Lung (tissue), 12 donors: ENCODE data around the gene AMMECR1L. TPM values are rescaled to one million over a fixed set of nuclear protein-coding genes. Genes with fewer than 3 reads are reported as not detected.

Experiments
- ATAC-seq: fragments of 200-7000 bp; cut with Tn5 transposase; one replicate; pipeline ENCODE4 v1.9.1; 2020; ENCODE audit warnings: moderate number of reproducible peaks; ENCODE audit not compliant: insufficient read depth, low FRiP score
- DNase-seq, 3 donors: peaks; one replicate each; pipeline ENCODE4 v3.0.0-alpha.2; 2013 to 2017
- H3K27ac ChIP-seq, 2 donors: one replicate each; pipeline ENCODE4 v1.5.1; 2013; ENCODE audit warnings: mild to moderate bottlenecking in 2 of 2, moderate library complexity in 2 of 2, control low read depth in 1 of 2, inconsistent platforms in 1 of 2, low read depth in 1 of 2, low read length in 1 of 2
- H3K27me3 ChIP-seq, 3 donors: one replicate each; pipeline ENCODE4 v1.5.1; 2013; ENCODE audit warnings: low read length in 2 of 3; ENCODE audit not compliant: control insufficient read depth in 3 of 3, insufficient read depth in 3 of 3
- H3K36me3 ChIP-seq, 4 donors: one replicate each; pipeline ENCODE4 v1.5.1; 2013; ENCODE audit warnings: low read length in 4 of 4, mild to moderate bottlenecking in 1 of 4, moderate library complexity in 1 of 4; ENCODE audit not compliant: control insufficient read depth in 4 of 4, insufficient read depth in 4 of 4
- H3K4me1 ChIP-seq, 5 donors: one replicate each; pipeline ENCODE4 v1.5.1; 2013; ENCODE audit warnings: low read length in 5 of 5, mild to moderate bottlenecking in 2 of 5, moderate library complexity in 1 of 5; ENCODE audit not compliant: control insufficient read depth in 5 of 5, insufficient read depth in 5 of 5
- H3K4me3 ChIP-seq: one replicate; pipeline ENCODE4 v1.5.1; 2013; ENCODE audit warnings: mild to moderate bottlenecking, control low read depth, moderate library complexity
- H3K9ac ChIP-seq, 2 donors: one replicate each; pipeline ENCODE4 v1.5.1; 2013; ENCODE audit warnings: low read length in 2 of 2, control low read depth in 1 of 2; ENCODE audit not compliant: insufficient read depth in 1 of 2
- H3K9me3 ChIP-seq, 4 donors: one replicate each; pipeline ENCODE4 v1.5.1; 2013; ENCODE audit warnings: low read length in 3 of 4, mild to moderate bottlenecking in 1 of 4, moderate library complexity in 1 of 4; ENCODE audit not compliant: control insufficient read depth in 4 of 4, insufficient read depth in 3 of 4
- WGBS, 2 donors: extraction: QIAGEN DNeasy Blood & Tissue Kit; methylation state at CpG; one replicate each; pipeline ENCODE4 v1.1.7; 2013; 5-methylcytosine and 5-hydroxymethylcytosine counted together
- polyA plus RNA-seq, 2 donors: library from polyadenylated mRNA; stranded (reverse); fragments of 200-250 nt; gene quantifications; one replicate each; pipeline ENCODE4 v1.2.1, GENCODE V29; 2013
- total RNA-seq, 2 donors: library from RNA; depleted of rRNA in 1 of 2; stranded (reverse); fragments of >200 nt in 1 of 2; gene quantifications; one replicate each; pipeline ENCODE4 v1.2.1, GENCODE V29; 2014 to 2021
- TF ChIP-seq, protein P1 (sequence below): IDR thresholded peaks from 2 replicates; pipeline ENCODE4 v1.5.1; 2012; ENCODE audit warnings: mild to moderate bottlenecking; ENCODE audit errors: control extremely low read depth, extremely low read depth
- donor health status: control.
- donor health status: control.
- donor health status: Bipolar disorder and iron deficiency.
- donor health status: healthy.
- donor health status: DM: yes; HTN: yes; CAD: no.

The AMMECR1L gene
- total and polyA plus RNA-seq, 4 donors: 7.0 to 15.2 (median 11.7) TPM

DNA sequence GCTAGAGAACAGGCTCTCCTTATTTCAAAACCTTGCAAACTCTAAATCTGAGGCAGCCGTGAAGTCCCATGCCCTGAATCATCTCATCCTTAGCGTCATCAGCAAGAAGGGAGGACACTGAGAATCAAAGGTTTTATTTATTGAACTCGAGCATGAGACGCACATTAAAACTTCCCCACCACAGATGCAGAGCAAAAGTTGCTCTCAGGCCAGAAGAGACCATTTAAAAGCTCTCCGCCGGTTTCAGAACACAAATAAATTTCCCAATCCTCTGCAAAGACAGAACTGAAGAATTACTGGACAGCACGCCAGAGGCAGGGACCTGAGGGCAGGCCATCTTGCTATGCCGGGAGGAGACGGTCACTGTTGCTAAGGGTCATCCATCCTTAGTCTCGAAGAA lies 1.3 kb downstream of the AMMECR1L start:
- Histone ChIP-seq H3K4me3 (no peak overlapping the region), H3K4me1 (peaks cover 0 to 27% (median 14%) of the 10 kb centered on the region in 5 donors), H3K9ac (peak overlapping the region in 1 of 2 donors; percentile 76), H3K27ac (peak overlapping the region in 1 of 2 donors; percentile 46), H3K36me3 (peaks cover 5 to 19% (median 15%) of the 10 kb centered on the region in 4 donors), H3K27me3 (no peaks in the 10 kb centered on the region), H3K9me3 (no peaks in the 10 kb centered on the region)
- DNase-seq: peak in 1 of 3 donors; percentile 30
- TF ChIP-seq, protein P1, sequence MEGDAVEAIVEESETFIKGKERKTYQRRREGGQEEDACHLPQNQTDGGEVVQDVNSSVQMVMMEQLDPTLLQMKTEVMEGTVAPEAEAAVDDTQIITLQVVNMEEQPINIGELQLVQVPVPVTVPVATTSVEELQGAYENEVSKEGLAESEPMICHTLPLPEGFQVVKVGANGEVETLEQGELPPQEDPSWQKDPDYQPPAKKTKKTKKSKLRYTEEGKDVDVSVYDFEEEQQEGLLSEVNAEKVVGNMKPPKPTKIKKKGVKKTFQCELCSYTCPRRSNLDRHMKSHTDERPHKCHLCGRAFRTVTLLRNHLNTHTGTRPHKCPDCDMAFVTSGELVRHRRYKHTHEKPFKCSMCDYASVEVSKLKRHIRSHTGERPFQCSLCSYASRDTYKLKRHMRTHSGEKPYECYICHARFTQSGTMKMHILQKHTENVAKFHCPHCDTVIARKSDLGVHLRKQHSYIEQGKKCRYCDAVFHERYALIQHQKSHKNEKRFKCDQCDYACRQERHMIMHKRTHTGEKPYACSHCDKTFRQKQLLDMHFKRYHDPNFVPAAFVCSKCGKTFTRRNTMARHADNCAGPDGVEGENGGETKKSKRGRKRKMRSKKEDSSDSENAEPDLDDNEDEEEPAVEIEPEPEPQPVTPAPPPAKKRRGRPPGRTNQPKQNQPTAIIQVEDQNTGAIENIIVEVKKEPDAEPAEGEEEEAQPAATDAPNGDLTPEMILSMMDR: no peak
- 34 to 58% methylated on average over 10 of the region's 10 CpGs for WGBS, 2 donors
- ATAC-seq: no peak

DNA sequence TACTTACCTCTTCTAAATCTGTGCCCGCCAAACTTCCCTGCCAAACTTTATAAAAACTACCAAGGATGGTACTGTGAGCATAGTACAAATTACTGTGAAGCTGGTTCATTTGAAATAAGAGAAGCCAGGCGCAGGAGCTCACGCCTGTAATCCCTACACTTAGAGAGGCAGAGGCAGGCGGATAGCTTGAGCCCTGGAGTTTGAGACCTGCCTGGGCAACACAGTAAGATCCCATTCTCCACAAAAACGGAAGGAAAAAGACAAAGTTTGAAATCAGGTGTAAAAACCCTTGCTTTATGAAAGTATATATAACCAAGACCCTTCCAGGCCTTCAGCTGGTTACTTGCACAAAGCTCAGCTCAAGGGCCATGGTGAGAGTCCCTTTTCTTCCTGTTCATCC lies 5.9 kb downstream of the AMMECR1L start:
- WGBS, 2 donors: 94 to 96% methylated on average over 5 of the region's 5 CpGs
- ATAC-seq (no peak), DNase-seq (no peak)
- peaks cover 0 to 17% (median 11%) of the 10 kb centered on the region in 5 donors for H3K4me1 ChIP-seq
- no peaks in the 10 kb centered on the region for H3K9me3 ChIP-seq
- H3K9ac ChIP-seq: no peak overlapping the region
- H3K27me3 ChIP-seq: no peaks in the 10 kb centered on the region
- peaks cover 5 to 19% (median 15%) of the 10 kb centered on the region in 4 donors for H3K36me3 ChIP-seq
- H3K4me3 ChIP-seq: no peak overlapping the region
- no peak overlapping the region for H3K27ac ChIP-seq
- TF ChIP-seq, protein P1: no peak

DNA sequence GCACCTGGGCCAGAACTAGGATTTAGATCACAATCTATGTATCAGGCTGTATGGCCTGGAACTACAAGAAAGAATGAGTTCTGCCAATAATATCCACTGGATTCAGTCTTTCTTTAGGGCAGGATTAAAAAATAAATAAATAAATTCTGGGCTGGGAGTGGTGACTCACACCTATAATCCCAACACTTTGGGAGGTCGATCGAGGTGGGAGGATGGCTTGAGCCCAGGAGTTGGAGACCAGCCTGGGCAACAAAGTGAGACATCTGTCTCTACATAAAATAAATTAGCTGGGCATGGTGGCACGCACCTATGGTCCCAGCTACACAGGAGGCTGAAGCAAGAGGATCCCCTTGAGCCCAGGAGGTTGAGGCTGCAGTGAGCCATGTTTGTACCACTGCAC lies 8.1 kb downstream of the AMMECR1L start:
- no peak overlapping the region for H3K4me3 ChIP-seq
- H3K27ac ChIP-seq: no peak overlapping the region
- TF ChIP-seq, protein P1: no peak
- 93 to 97% methylated on average over 3 of the region's 3 CpGs for WGBS, 2 donors
- DNase-seq (no peak), ATAC-seq (no peak)
- no peaks in the 10 kb centered on the region for H3K27me3 ChIP-seq
- no peaks in the 10 kb centered on the region for H3K9me3 ChIP-seq
- H3K9ac ChIP-seq: no peak overlapping the region
- H3K36me3 ChIP-seq: peaks cover 13 to 27% (median 22%) of the 10 kb centered on the region in 4 donors
- H3K4me1 ChIP-seq: peaks cover 0 to 12% (median 0%) of the 10 kb centered on the region in 5 donors

DNA sequence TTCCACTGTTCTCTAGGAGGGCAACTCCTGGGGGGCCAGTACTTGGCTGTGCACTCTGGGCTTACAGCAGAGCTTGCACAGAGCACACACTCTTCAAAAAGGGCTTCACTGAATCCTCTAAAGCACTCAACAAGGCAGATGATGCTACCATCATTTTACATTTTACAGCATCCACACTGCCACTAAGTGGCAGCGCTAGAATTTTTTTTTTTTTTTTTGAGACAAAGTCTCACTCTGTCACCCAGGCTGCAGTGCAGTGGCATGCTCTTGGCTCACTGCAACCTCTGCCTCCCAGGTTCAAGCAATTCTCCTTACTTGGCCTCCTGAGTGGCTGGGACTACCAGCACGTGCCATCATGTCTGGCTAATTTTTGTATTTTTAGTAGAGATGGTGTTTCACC lies 8.6 kb downstream of the AMMECR1L start:
- H3K36me3 ChIP-seq: peaks cover 12 to 28% (median 23%) of the 10 kb centered on the region in 4 donors
- peaks cover 0 to 13% (median 0%) of the 10 kb centered on the region in 5 donors for H3K4me1 ChIP-seq
- no peaks in the 10 kb centered on the region for H3K9me3 ChIP-seq
- no peak for ATAC-seq
- H3K27ac ChIP-seq: no peak overlapping the region
- no peak overlapping the region for H3K9ac ChIP-seq
- no peak for DNase-seq
- H3K4me3 ChIP-seq: no peak overlapping the region
- no peaks in the 10 kb centered on the region for H3K27me3 ChIP-seq
- TF ChIP-seq, protein P1: no peak
- whole genome bisulfite sequencing, 2 donors: 98% methylated on average over 2 of the region's 2 CpGs
